GM18951 (cell line): ENCODE results near the gene CRYGD.
"Not testable (repeated sequence)": the region's sequence is repeated elsewhere in the genome, so short reads cannot be mapped to it uniquely, and the experiment has no call there.

ENCODE experiments used
- POLR2A ChIP-seq: IDR thresholded peaks from 4 replicates; pipeline ENCODE4 v1.6.1; 2011; ENCODE audit warnings: mild to moderate bottlenecking; ENCODE audit not compliant: insufficient read length, insufficient read depth; ENCODE audit errors: extremely low read depth
- in situ Hi-C: fragments of 300-500 bp; cut with MboI; formaldehyde crosslinking; loops from one replicate; pipeline ENCODE4 v1.12.0; 2022; ENCODE audit warnings: low sequenced_read_pairs, mixed read lengths, inconsistent platforms; ENCODE audit not compliant: unreplicated experiment

CRYGD gene

GRCh38 chr2:208142240-208142924, 18.1 kb upstream of the CRYGD start:
- in situ Hi-C loops, result no loop called here
- TF ChIP-seq POLR2A, result no peak

DNA sequence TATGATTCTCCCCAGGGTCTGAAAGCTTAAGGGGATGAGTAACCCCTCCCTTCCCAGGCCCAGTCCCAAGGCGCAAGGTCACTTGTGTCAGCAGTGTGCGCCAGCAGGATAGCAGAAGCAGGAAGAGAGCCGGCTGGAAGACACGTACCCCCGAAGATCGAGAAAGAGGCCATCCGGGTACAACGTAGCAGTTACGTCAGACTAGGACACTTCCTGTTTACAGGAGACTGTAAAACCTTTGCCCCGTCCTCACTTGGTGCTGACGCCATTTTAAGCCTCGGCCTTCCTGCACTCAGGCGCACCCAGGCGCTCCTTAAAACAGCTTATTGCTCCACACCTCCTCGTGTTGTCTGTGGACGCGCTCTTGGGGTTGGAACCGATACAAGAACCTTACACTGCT, 15.1 kb upstream of the CRYGD start:
- in situ Hi-C loops, result no loop called here
- no peak for TF ChIP-seq POLR2A

GRCh38 chr2:208138334-208138733, 14.0 kb upstream of the CRYGD start:
- in situ Hi-C loops, result not testable (repeated sequence)

GRCh38 chr2:208136716-208137094, 12.4 kb upstream of the CRYGD start:
- in situ Hi-C loops, result no loop called here
- no peak for TF ChIP-seq POLR2A

DNA sequence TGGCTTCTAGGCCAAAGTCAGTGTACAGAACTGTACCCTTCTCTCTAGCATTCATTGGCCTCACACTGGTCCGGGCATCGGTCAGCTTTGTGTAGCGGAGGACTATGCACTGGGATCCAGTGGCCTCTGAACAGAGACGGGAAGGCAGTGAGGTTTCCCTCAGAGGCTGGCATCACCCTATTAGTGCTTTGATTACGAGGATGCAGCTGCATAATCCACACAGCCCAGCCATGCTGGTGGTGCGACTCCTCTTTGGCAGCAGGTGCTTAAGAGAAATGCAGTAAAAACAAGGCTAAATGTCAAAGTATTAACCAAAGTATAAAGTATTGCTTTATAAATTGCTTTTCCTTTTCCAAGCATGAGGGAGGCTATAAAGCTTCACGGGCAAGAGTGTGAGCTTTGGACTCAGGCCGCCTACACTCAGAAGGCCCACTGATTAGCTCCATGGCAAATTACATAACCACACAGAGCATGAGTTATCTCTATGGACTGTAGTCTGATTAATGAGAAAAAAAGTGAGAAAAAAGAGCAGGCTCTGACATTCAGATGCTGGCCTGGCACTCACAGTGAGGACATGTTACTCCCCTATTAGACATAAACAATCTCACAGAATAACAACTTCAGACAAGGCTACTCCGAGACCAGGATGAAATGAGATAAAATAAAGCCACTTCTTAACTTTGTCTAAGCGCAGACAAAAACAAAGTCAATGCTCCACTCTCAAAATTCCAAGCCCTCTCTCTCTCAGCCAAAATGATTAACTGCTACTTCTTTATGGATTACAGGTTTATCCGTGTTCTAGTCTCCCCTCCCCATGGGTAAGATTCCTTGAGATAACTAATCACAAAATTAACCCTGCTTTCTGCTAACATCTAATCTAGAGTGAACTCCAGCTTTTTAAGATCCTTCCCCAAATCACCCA, 11.7 kb upstream of the CRYGD start:
- in situ Hi-C loops, result no loop called here
- no peak for TF ChIP-seq POLR2A

GRCh38 chr2:208134928-208135586, 10.7 kb upstream of the CRYGD start:
- no peak for TF ChIP-seq POLR2A
- in situ Hi-C loops, result no loop called here

DNA sequence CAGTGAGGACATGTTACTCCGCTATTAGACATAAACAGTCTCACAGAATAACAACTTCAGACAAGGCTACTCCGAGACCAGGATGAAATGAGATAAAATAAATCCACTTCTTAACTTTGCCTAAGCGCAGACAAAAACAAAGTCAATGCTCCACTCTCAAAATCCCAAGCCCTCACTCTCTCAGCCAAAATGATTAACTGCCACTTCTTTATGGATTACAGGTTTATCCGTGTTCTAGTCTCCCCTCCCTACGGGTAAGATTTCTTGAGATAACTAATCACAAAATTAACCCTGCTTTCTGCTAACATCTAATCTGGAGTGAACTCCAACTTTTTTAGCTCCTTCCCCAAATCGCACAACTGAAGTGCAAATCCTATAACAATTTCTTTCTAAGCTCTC, 6.4 kb upstream of the CRYGD start:
- TF ChIP-seq POLR2A, result no peak
- in situ Hi-C loops, result no loop called here

DNA sequence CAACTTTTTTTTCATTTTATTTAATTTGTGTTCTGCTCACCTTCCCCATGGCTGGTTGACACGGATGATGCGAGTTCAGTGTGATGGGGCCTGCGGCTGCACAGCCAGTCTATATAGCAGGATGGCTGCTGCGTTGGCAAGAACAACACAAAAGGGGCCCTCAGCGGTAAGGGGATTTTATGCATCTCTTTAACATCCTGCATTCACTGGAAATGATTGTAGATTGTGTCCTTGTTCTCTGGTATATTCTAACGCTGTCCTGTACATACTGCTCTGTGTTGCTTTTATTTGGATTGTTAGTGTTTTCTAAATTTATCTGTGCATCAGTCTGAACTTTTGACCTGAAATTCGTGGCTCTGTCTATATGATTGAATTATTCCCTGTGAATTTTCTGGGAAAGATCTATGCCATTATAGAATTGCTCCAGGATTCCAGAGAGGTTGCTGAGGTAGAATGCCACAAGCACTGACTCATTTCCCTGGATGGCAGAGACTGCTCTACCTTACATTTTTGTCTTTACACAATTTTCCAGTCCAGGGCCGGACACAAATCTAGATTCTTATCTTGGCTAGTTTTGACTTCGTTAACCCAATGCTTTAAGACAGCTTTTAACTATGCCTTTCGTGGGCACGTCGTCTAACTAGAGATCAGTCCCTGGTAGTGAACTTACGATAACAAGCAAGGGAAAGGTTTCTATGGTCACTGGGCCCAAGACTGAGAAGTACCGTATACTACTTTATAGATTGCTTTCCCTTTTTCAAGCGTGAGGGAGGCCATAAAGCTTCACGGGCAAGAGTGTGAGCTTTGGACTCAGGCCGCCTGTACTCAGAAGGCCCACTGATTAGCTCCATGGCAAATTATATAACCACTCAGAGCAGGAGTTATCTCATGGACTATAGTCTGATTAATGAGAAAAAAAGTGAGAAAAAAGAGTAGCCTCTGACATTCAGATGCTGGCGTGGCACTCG, 5.7 kb upstream of the CRYGD start, which contains the start of gene CRYGC:
TSS of gene CRYGC (minus strand) at position 85 of the 968 bp plus-strand sequence. CDS start at position 49, 36 bp downstream.
- in situ Hi-C loops, result no loop called here
- TF ChIP-seq POLR2A, result no peak

DNA sequence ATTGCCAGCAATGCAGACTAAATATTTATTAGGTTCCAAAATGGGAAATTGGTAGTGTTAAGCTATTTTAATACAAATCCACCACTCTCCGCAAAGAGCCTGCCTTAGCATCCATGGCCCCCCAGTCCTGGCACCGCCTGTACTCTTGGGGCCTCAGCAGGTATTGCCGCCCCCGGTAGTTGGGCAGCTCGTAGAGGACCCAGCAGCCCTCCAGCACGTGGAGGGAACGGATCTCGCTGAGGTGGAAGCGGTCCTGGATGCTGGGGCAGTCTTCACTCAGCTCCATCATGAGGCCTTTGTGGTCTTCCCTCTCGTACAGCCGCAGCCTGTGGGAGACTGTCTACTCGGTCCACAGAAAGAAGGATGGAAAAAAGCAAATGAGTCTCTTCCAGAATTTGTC, 3.8 kb upstream of the CRYGD start:
- no peak for TF ChIP-seq POLR2A
- in situ Hi-C loops, result no loop called here

DNA sequence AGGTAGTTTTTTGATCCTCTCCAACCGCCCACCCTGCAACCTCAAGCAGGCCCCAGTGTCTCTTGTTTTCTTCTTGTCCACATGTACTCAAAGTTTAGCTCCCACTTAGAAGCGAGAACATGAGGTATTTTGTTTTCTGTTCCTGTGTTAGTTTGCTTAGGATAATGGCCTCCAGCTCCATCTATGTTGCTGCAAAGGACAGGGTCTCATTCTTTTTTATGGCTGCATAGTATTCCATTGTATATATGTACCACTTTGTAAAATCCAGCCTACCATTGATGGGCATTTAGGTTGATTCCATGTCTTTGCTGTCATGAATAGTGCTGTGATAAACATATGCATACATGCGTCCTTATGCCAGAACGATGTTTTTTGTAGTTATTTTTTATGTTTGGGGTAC, 2.8 kb upstream of the CRYGD start:
- in situ Hi-C loops, result no loop called here
- TF ChIP-seq POLR2A, result no peak

GRCh38 chr2:208125251-208125650, 927 bp upstream of the CRYGD start:
- in situ Hi-C loops, result no loop called here
- no peak for TF ChIP-seq POLR2A

DNA sequence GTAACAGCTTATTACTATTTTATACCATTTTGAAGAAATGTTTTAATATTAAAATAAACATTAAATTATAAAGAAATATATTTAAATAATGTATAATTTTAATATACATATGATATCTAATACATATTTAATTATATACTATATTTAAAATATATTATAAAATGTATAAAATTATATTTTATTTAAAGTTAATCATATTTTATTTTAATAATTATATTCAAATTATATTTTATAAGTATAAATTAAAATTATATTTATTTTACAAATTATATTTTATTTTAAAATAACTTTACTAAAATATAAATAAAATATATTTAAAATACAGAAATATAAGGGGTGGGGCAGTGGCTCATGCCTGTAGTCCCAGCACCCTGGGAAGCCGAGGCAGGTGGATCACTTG, 2.1 kb downstream of the CRYGD start:
- TF ChIP-seq POLR2A, result no peak
- in situ Hi-C loops, result no loop called here
